NCI-H187 (cell line): ENCODE measurements around the gene POU2F1.

Source experiments
- DNase-seq, 2 experiments: peaks; one replicate each; lab custom pipeline; 2025; lab: John Stamatoyannopoulos, UW

POU2F1 gene

DNA sequence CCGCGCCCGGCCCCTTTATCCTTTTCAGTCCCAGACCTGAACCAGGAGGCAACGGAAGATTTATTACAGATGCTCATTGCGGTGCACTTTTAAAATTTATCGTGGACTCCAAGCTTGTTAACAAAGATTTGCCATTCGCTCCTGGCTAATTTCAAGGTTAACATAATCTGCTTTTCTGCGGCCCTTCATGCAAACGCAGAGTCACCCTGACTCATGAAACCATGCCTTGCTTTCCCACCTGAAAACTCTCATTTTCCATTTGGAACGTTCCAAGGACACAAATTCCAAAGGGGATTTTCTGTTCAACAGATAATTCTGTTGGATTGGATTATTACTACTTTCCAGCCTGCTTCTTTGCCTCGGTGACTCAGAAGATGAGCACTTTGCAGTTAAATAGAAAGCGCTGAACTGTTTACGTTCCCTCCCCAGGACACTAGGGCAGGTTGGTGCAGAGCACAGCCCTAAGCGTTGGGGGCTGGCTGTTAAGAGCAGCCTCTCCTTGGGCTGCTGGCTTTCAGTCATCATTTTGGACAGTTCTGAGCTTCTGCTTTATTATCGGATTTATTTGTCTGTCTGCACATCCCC, 246.5 kb downstream of the POU2F1 start:
- DNase-seq, result no peak

DNA sequence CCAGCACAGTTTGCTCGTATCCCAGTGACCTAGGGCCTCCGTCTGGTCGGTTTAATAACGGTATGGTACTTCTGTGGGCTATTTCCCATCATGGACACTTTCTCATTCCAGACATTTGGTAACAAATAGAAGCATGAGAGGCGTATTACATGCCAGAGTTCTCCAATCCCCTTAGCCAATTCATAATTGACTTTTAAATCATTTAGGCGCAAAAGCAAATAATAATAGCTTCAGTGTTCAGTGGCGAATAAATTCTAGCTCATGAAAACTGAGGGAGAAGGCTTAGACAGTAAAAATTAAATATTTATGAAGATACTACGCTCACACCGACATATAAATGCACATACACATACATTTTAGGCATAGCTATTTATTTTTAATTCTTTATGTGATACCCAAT, 247.1 kb downstream of the POU2F1 start:
- no peak for DNase-seq

DNA sequence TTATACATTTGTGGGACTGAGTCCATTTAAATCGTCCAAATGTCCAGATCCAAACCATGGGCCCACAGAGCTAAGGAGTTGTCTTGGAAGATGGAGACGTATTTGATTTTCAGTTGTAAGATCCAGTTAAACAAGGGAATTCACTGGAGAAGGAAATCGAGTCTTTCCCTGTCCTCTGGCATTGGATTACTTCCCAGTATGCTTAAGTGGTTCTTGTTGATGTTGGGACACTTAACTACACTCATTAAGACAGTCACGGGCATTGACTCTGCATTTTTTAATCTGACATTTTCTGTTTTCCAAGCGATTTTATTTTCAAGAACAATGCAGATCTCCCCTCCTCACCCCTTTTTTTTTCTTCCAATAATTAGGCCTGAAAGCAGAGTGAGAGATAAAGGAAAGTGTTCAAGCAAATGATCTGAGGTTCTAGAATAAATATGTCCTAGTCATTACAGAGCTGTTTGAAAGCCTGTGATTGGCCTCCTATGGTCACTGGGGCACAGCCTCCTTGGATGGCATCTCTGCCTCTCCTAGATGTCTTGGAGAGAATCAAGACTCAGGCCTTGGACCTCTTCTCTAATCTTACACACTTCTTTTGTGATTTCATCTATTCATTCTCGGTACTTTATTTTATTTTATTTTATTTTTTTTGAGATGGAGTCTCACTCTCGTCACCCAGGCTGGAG, 248.7 kb downstream of the POU2F1 start:
- no peak for DNase-seq

DNA sequence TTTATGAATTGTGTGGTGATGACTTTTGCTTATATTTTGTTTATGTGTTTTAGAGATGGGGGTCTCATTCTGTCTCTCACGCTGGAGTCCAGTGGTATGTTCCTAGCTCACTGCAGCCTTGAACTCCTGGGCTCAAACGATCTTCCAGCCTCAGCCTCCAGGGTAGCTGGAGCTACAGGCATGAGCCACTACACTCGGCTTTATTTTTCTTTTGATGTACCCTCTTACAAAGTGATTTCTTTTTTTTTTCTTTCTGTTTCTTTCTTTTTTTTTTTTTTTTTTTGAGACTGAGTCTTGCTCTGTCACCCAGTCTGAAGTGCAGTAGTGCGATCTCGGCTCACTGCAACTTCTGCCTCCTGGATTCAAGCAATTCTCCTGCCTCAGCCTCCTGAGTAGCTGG, 250.9 kb downstream of the POU2F1 start:
- no peak for DNase-seq

DNA sequence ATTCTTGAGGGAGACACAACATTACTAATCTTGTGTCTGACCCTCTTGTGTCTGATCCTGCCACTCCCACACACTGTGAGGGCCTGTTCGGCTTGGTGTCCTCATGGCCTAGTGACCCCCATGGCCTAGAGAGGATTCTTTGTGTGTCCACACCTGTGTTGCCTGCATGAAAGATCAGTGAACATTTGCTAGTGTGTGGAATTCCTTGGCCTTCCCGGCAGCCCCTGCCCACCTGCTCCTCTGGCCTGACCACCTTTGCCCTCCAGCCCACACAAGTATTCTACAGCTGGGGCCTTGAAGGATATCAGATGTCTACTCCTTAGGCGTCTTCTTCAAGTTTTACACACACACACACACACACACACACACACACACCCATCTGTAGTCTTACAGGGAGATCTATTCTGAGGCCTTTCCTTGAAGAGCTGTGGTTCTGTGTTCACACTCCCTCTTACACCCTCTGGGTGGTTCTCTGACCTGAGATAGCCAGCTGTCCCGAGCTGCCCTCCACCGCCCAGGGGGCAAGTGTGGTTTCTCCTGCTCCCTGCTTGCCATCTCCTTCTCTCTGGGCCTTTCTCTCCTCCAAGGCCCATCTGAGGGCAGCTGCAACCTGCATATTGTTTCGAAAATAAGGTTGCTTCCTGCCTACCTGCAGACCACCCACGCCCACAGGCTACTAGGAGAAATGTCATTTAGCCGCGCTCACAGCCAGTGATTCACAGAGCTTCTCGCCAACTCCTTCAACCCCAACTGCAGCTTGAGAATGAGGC, 252.3 kb downstream of the POU2F1 start:
- no peak for DNase-seq

DNA sequence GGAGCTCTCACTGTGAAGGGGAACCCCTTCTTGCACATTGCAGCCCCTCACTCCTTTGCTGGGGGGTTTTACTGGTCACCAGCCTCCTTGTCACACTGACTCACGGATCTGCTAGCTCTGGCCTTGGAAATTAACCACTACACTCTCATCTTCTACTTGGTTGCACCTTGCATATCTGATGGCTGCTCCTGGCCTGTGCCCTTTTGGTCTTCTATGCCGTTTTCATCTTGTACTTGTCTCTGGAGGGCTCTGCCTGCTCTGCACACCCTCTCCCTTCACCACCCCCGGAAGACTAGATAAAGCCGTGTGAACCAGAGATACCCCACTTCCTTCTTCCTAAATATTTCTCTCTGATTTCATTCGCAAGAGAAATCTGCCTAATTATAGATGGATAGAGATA, 253.1 kb downstream of the POU2F1 start:
- DNase-seq, result no peak

DNA sequence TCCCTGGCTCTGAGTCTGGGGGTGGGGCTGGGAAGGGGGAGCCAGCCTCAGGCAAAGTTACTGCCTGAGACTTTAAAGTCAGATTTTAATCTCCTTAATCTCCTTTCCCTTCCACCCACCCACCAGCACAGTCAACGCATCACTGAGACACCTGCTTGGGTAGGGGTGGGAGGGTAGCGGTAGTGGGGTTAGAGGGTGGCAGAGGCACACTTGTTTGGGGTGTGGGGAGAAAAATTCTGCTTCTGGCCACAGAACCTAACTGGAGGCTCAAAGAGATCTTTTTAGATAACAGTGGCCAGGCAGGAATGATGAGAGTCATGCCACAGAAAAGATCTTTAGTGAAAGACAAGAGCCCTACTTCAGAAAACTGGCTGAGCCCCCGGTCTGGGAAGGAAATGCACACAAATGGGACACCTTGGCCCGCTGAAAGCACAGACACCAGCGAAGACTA, 253.5 kb downstream of the POU2F1 start:
- DNase-seq, result no peak

DNA sequence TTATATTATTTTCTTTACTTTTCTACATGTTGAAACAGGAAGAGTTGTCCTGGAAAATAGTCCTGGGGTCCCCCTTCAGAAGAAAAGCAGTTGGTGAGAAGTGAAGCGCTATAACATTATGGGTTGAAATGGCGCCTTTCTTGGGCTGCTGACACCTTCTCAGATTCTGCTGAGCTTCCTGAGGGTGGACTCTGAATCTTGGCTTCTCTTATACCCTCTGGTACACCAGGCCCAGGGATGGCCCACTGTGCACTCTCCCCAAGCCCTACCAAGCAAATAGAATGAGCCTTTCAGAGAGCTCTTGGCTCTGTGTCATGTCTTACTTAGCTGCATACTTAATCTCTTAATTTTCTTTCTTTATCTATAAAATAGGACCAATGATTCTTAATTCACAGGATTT, 255.4 kb downstream of the POU2F1 start:
- DNase-seq, result no peak
